ENCODE measurements around the gene WDR17. TPM values are rescaled to one million over a fixed set of nuclear protein-coding genes. Genes with fewer than 3 reads are reported as not detected.

WDR17 gene
- total and polyA plus RNA-seq, 2 donors (not counting 3 experiments of a cell fraction or from before 2014, with no cell fraction given), result 0.07 to 0.42 TPM

DNA sequence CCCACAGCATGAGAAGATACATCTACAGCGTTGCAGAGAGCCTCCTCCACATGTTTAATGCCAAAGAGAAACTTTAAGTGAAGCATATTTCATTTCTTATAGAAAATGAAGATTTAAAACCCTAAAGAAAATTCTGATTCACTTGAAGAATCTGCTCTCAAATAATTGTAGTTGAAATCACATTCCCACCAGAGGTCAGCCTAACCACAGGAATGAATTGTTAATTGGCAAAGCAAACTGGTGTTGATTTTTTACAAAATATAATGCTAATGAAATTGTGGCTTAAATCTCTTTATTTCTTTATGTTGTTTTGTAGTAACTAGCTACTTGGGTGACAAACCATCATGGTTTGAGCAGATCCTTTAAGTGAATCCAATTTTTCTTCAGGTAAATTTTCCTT lies 31.1 kb upstream of the WDR17 start:
- dilution Hi-C loops (cut with MboI; ENCODE audit: extremely low pct_ligation_motif_present, low sequenced_read_pairs), result no loop called here
- peak; percentile 14 for DNase-seq (ENCODE audit: low read depth, low spot score)
- Histone ChIP-seq H2AFZ (ENCODE audit: low read depth, low read length) (no peak overlapping the region), H3K27me3 (ENCODE audit: control insufficient read depth in 2 of 2, insufficient read depth in 2 of 2, low read length in 2 of 2) (no peaks in the 10 kb centered on the region), H3K4me2 (ENCODE audit: insufficient read depth, low read length) (no peak overlapping the region), H3K27ac (ENCODE audit: insufficient read depth, low read depth, low read length) (no peak overlapping the region), H3K9ac (replicated peaks; ENCODE audit: extremely low read depth, insufficient read depth, low read length) (no peak overlapping the region), H3K36me3 (ENCODE audit: control insufficient read depth in 2 of 2, extremely low read depth in 1 of 2, insufficient read depth in 2 of 2, low read length in 2 of 2) (no peaks in the 10 kb centered on the region), H3K4me3 (replicated peaks in 1 of 3; ENCODE audit: insufficient read depth in 1 of 3, low read depth in 1 of 3, low read length in 3 of 3) (no peak overlapping the region), H3K9me3 (replicated peaks; ENCODE audit: control insufficient read depth, insufficient read depth, low read length) (no peaks in the 10 kb centered on the region), H4K20me1 (replicated peaks; ENCODE audit: control insufficient read depth, extremely low read depth, insufficient read depth, low read length) (no peaks in the 10 kb centered on the region), H3K79me2 (ENCODE audit: control insufficient read depth, insufficient read depth, low read length) (no peaks in the 10 kb centered on the region), H3K9me1 (replicated peaks; ENCODE audit: control insufficient read depth, extremely low read depth, insufficient read depth, low read length) (no peaks in the 10 kb centered on the region), H3K4me1 (ENCODE audit: control insufficient read depth, extremely low read depth, insufficient read depth, low read length) (no peaks in the 10 kb centered on the region)
- intact Hi-C loops (cut with micrococcal nuclease), result loop anchor here (1.0 kb wide), 1 partner anchor 307 kb away; no protein-coding TSS in a partner anchor
- ChIA-PET CTCF (interaction anchor here (1.3 kb wide), 1 partner anchor 307 kb away, joined by 7 read pairs; no protein-coding TSS in a partner anchor), POLR2A (no interaction called here)
- TF ChIP-seq GATA2 (IDR thresholded peaks at IDR 0.05; ENCODE audit: insufficient read depth, insufficient read length, low read depth, low read length) (no peak), POLR2AphosphoS5 (IDR thresholded peaks at IDR 0.05; ENCODE audit: insufficient read depth, low read depth, low read length) (no peak), EZH2 (IDR thresholded peaks at IDR 0.05; ENCODE audit: borderline replicate concordance, low read depth, low read length, severe bottlenecking) (no peak), MYC (IDR thresholded peaks at IDR 0.05; ENCODE audit: low read depth, low read length) (no peak), JUN (IDR thresholded peaks at IDR 0.05; ENCODE audit: borderline replicate concordance, insufficient read depth, insufficient read length, low read depth) (no peak), POLR2A (IDR thresholded peaks at IDR 0.05; ENCODE audit: low read depth, low read length) (no peak), FOS (IDR thresholded peaks at IDR 0.05; ENCODE audit: borderline replicate concordance, insufficient read depth, low read length) (no peak)
- TF ChIP-seq, protein P1, sequence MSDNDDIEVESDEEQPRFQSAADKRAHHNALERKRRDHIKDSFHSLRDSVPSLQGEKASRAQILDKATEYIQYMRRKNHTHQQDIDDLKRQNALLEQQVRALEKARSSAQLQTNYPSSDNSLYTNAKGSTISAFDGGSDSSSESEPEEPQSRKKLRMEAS (IDR thresholded peaks at IDR 0.05; ENCODE audit: insufficient read depth, insufficient read length), result no peak
- TF ChIP-seq, protein P2, sequence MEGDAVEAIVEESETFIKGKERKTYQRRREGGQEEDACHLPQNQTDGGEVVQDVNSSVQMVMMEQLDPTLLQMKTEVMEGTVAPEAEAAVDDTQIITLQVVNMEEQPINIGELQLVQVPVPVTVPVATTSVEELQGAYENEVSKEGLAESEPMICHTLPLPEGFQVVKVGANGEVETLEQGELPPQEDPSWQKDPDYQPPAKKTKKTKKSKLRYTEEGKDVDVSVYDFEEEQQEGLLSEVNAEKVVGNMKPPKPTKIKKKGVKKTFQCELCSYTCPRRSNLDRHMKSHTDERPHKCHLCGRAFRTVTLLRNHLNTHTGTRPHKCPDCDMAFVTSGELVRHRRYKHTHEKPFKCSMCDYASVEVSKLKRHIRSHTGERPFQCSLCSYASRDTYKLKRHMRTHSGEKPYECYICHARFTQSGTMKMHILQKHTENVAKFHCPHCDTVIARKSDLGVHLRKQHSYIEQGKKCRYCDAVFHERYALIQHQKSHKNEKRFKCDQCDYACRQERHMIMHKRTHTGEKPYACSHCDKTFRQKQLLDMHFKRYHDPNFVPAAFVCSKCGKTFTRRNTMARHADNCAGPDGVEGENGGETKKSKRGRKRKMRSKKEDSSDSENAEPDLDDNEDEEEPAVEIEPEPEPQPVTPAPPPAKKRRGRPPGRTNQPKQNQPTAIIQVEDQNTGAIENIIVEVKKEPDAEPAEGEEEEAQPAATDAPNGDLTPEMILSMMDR (IDR thresholded peaks at IDR 0.05; ENCODE audit: extremely low read depth in 1 of 2, insufficient read depth in 1 of 2, low read depth in 1 of 2, low read length in 2 of 2), result no peak
- BruUV-seq (replicated peaks), result no TSS peak
- FAIRE-seq, result no peak

Data from endothelial cell of umbilical vein (primary cell).